HG03520 (cell line): ENCODE data around the gene CEP85L.

Experiments used
- ATAC-seq: cut with Tn5 transposase; IDR thresholded peaks from one replicate; pipeline ENCODE4 v1.9.1; 2021; ENCODE audit warnings: mild to moderate bottlenecking, moderate library complexity; ENCODE audit not compliant: unreplicated experiment

Gene CEP85L

GRCh38 chr6:118504611-118505010 is 146.8 kb downstream of the CEP85L start:
- ATAC-seq, result no peak

- no peak for ATAC-seq
Measured at GRCh38 chr6:118502169-118502568, 149.2 kb downstream of the CEP85L start.

GRCh38 chr6:118501765-118502164 is 149.6 kb downstream of the CEP85L start:
- ATAC-seq, result no peak

- ATAC-seq, result no peak
Measured at GRCh38 chr6:118501099-118501498, 150.3 kb downstream of the CEP85L start.

- ATAC-seq, result no peak
Measured at GRCh38 chr6:118500130-118501015, 151.0 kb downstream of the CEP85L start.

GRCh38 chr6:118495485-118496280 is 155.7 kb downstream of the CEP85L start:
- no peak for ATAC-seq

- ATAC-seq, result no peak
Measured at GRCh38 chr6:118494091-118494490, 157.3 kb downstream of the CEP85L start.

- ATAC-seq, result no peak
Measured at GRCh38 chr6:118489990-118490389, 161.4 kb downstream of the CEP85L start.

- ATAC-seq, result no peak
Measured at GRCh38 chr6:118488631-118489030, 162.8 kb downstream of the CEP85L start.

GRCh38 chr6:118485601-118486550 is 165.5 kb downstream of the CEP85L start:
- peak; percentile 96 for ATAC-seq

- ATAC-seq, result no peak
Measured at GRCh38 chr6:118476551-118476950, 174.8 kb downstream of the CEP85L start.

- ATAC-seq, result no peak
Measured at GRCh38 chr6:118473266-118473665, 178.1 kb downstream of the CEP85L start.

GRCh38 chr6:118469468-118469867 is 181.9 kb downstream of the CEP85L start:
- ATAC-seq, result no peak

GRCh38 chr6:118468682-118469465 is 182.5 kb downstream of the CEP85L start:
- ATAC-seq, result no peak

GRCh38 chr6:118467181-118467580 is 184.2 kb downstream of the CEP85L start:
- peak; percentile 84 for ATAC-seq

- no peak for ATAC-seq
Measured at GRCh38 chr6:118464620-118465019, 186.8 kb downstream of the CEP85L start.

- no peak for ATAC-seq
Measured at GRCh38 chr6:118460958-118461470, 190.4 kb downstream of the CEP85L start.

GRCh38 chr6:118456982-118457381 is 194.4 kb downstream of the CEP85L start:
- no peak for ATAC-seq

- no peak for ATAC-seq
Measured at GRCh38 chr6:118451839-118452238, 199.6 kb downstream of the CEP85L start.

- ATAC-seq, result peak; percentile 75
Measured at GRCh38 chr6:118444796-118445195, 206.6 kb downstream of the CEP85L start.
